Measurements from ENCODE around the gene STUM. TPM values are rescaled to one million over a fixed set of nuclear protein-coding genes. Genes with fewer than 3 reads are reported as not detected.

Gene STUM
- total RNA-seq, 5 donors from 2014 or later (not counting 1 experiment from before 2014, with no cell fraction given) = 0.10 TPM; not detected in 4

DNA sequence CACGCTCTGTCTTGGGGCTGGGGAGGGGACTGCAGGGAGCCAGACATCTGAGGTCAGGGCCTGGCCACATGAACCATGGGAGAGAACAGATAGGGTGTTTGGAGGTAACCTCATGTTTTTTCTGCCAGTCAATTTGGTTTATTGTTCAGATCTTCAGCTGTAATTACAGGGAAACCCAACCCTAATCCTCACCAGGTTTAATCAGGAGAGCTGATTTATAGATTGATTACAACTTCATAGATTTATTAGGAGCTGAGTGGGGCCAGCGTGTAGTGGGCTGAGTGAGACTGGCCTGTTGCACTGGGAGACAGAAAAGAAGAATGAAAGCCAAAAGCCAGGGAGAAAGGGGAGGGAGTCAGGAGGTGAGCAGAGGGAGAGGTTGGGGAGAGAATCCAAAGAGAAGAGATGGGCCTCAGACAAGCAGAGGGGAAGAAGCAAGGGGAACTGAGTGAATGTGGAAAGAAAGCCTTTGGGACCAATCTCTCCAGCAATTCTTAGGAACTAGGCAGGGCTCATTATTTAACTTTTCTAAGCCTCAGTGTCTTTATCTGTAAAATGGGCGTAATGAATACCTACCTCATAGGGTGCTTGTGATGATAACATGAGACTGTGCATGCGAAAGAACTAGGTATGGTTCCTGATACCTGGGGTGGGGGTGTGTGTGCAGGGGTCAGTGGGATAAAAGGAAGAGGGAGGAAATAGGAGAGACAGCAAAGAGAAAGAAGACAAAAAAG, 17.0 kb upstream of the STUM start:
- H3K27ac Mint-ChIP-seq = no peak overlapping the region
- H3K4me3 ChIP-seq (ENCODE audit: control insufficient read depth in 1 of 2, extremely low read depth in 1 of 2, low read length in 1 of 2) = no peak overlapping the region
- DNase-seq (no peak), ATAC-seq (replicated peaks in 1 of 4) (no peak)
- no peaks in the 10 kb centered on the region for H3K36me3 Mint-ChIP-seq
- ChIA-PET CTCF (no interaction called here), POLR2A (interaction anchor here in 1 of 2 donors (0.8 kb wide), 1 partner anchor 916 kb away, joined by 3 read pairs; no protein-coding TSS in a partner anchor)
- peaks cover 0 to 17% of the 10 kb centered on the region in 2 donors for H3K27me3 Mint-ChIP-seq
- no peaks in the 10 kb centered on the region for H3K36me3 ChIP-seq (ENCODE audit: control insufficient read depth in 2 of 2, extremely low read depth in 1 of 2, insufficient read depth in 1 of 2, low read length in 1 of 2)
- WGBS (ENCODE audit: insufficient coverage) = 85% methylated on average over 2 of the region's 4 CpGs
- no peaks in the 10 kb centered on the region for H3K4me1 Mint-ChIP-seq
- H3K27me3 ChIP-seq (replicated peaks in 1 of 2; ENCODE audit: control insufficient read depth in 2 of 2, extremely low read depth in 1 of 2, insufficient read depth in 2 of 2, low read length in 1 of 2) = peaks cover 0 to 25% of the 10 kb centered on the region in 2 experiments
- no peaks in the 10 kb centered on the region for H3K9me3 ChIP-seq
- H3K27ac ChIP-seq (ENCODE audit: low read length) = no peak overlapping the region
- H3K9me3 Mint-ChIP-seq = no peaks in the 10 kb centered on the region
- no peaks in the 10 kb centered on the region for H3K4me1 ChIP-seq (ENCODE audit: control insufficient read depth in 1 of 2, extremely low read depth in 1 of 2, insufficient read depth in 2 of 2, low read length in 2 of 2)
- no peak overlapping the region for H3K4me3 Mint-ChIP-seq

DNA sequence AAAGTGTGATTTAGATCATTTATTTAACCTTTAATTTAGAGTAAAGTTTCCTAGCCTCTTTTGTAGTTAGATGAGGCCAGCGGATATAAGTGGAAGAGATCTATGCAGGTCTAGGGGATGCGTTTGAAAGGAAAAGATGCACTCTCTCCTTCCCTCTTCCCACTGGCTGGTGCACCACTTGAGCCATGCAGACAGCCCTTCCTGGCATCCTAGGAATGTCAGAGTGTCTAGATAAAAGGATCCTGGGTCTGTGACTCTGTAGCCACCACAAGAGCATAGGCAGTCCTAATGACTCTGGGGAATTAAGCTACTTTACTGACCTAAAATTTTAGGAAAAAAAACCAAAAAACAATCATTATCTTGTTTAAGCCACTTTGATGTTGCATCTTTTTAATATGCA, 16.0 kb upstream of the STUM start:
- H3K27ac Mint-ChIP-seq = no peak overlapping the region
- H3K4me1 Mint-ChIP-seq = no peaks in the 10 kb centered on the region
- Histone ChIP-seq H3K36me3 (ENCODE audit: control insufficient read depth in 2 of 2, extremely low read depth in 1 of 2, insufficient read depth in 1 of 2, low read length in 1 of 2) (no peaks in the 10 kb centered on the region), H3K27ac (ENCODE audit: low read length) (no peak overlapping the region), H3K4me3 (ENCODE audit: control insufficient read depth in 1 of 2, extremely low read depth in 1 of 2, low read length in 1 of 2) (no peak overlapping the region), H3K9me3 (no peaks in the 10 kb centered on the region), H3K4me1 (ENCODE audit: control insufficient read depth in 1 of 2, extremely low read depth in 1 of 2, insufficient read depth in 2 of 2, low read length in 2 of 2) (no peaks in the 10 kb centered on the region), H3K27me3 (replicated peaks in 1 of 2; ENCODE audit: control insufficient read depth in 2 of 2, extremely low read depth in 1 of 2, insufficient read depth in 2 of 2, low read length in 1 of 2) (peaks cover 0 to 18% of the 10 kb centered on the region in 2 experiments)
- H3K27me3 Mint-ChIP-seq = peaks cover 0 to 17% of the 10 kb centered on the region in 2 donors
- H3K9me3 Mint-ChIP-seq = no peaks in the 10 kb centered on the region
- no peak for ATAC-seq (replicated peaks in 1 of 4)
- POLR2A ChIA-PET = no interaction called here
- H3K36me3 Mint-ChIP-seq = no peaks in the 10 kb centered on the region
- H3K4me3 Mint-ChIP-seq = no peak overlapping the region
- WGBS (ENCODE audit: insufficient coverage) = no CpG with 5 or more reads among the region's 2 CpGs
- CTCF ChIA-PET = no interaction called here
- DNase-seq = no peak

DNA sequence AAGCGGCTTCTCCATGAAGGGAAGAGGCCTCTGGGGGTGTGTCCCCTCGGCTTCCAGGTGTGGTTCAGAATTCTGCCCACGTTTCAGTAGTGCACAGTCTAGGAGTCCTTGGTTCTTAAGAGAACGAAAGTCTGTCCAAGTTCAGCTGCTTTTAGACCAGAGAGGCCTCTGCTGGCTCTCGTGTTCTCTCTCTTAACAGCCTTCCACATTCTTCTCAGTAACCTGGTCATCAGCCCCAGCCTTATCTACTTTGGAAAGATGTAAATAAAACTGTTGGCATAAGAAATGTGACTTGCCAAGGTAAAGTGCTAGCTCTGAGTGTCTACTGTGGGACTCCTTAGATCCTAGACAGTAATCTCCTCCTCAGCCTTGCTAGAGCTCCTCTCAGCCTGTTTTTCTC, 15.3 kb upstream of the STUM start:
- ChIA-PET POLR2A (no interaction called here), CTCF (no interaction called here)
- Histone ChIP-seq H3K36me3 (ENCODE audit: control insufficient read depth in 2 of 2, extremely low read depth in 1 of 2, insufficient read depth in 1 of 2, low read length in 1 of 2) (no peaks in the 10 kb centered on the region), H3K9me3 (no peaks in the 10 kb centered on the region), H3K27ac (ENCODE audit: low read length) (no peak overlapping the region), H3K4me3 (ENCODE audit: control insufficient read depth in 1 of 2, extremely low read depth in 1 of 2, low read length in 1 of 2) (no peak overlapping the region), H3K4me1 (ENCODE audit: control insufficient read depth in 1 of 2, extremely low read depth in 1 of 2, insufficient read depth in 2 of 2, low read length in 2 of 2) (no peaks in the 10 kb centered on the region), H3K27me3 (replicated peaks in 1 of 2; ENCODE audit: control insufficient read depth in 2 of 2, extremely low read depth in 1 of 2, insufficient read depth in 2 of 2, low read length in 1 of 2) (peaks cover 0 to 11% of the 10 kb centered on the region in 2 experiments)
- H3K4me3 Mint-ChIP-seq = no peak overlapping the region
- H3K36me3 Mint-ChIP-seq = no peaks in the 10 kb centered on the region
- 50% methylated on average over 2 of the region's 5 CpGs for WGBS (ENCODE audit: insufficient coverage)
- H3K27ac Mint-ChIP-seq = no peak overlapping the region
- H3K9me3 Mint-ChIP-seq = no peaks in the 10 kb centered on the region
- DNase-seq (no peak), ATAC-seq (replicated peaks in 1 of 4) (no peak)
- no peaks in the 10 kb centered on the region for H3K4me1 Mint-ChIP-seq
- H3K27me3 Mint-ChIP-seq = peaks cover 0 to 17% of the 10 kb centered on the region in 2 donors

DNA sequence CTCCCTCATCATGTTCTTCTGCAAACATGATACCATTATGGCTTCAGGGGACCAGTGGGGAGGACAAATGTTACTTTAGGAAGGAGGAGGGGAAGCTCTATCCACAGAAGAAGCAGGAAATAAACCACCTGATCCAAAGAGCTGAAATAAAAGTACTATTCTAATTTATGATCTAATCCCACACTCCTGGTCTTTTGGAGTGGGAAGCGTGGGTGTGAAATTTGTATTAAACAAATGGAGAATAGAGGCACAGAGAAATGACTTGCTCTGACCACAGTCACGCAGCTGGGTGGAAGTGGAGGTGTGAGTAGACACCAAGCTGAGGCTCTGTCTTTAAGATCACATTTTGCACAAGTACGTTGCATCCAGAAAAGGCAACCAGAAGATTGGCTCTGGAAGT, 14.5 kb upstream of the STUM start:
- POLR2A ChIA-PET = no interaction called here
- CTCF ChIA-PET = interaction anchor here in 1 of 2 donors (0.6 kb wide), 1 partner anchor 14 kb away, joined by 6 read pairs; no protein-coding TSS in a partner anchor
- no peak for DNase-seq
- Histone ChIP-seq H3K9me3 (no peaks in the 10 kb centered on the region), H3K27ac (ENCODE audit: low read length) (no peak overlapping the region), H3K27me3 (replicated peaks in 1 of 2; ENCODE audit: control insufficient read depth in 2 of 2, extremely low read depth in 1 of 2, insufficient read depth in 2 of 2, low read length in 1 of 2) (peaks cover 0 to 6% of the 10 kb centered on the region in 2 experiments), H3K36me3 (ENCODE audit: control insufficient read depth in 2 of 2, extremely low read depth in 1 of 2, insufficient read depth in 1 of 2, low read length in 1 of 2) (no peaks in the 10 kb centered on the region), H3K4me3 (ENCODE audit: control insufficient read depth in 1 of 2, extremely low read depth in 1 of 2, low read length in 1 of 2) (no peak overlapping the region), H3K4me1 (ENCODE audit: control insufficient read depth in 1 of 2, extremely low read depth in 1 of 2, insufficient read depth in 2 of 2, low read length in 2 of 2) (no peaks in the 10 kb centered on the region)
- Mint-ChIP-seq H3K4me1 (no peaks in the 10 kb centered on the region), H3K27me3 (peaks cover 0 to 13% of the 10 kb centered on the region in 2 donors), H3K27ac (no peak overlapping the region), H3K9me3 (no peaks in the 10 kb centered on the region), H3K36me3 (no peaks in the 10 kb centered on the region), H3K4me3 (no peak overlapping the region)
- no peak for ATAC-seq (replicated peaks in 1 of 4)
- 92% methylated on average over 2 of the region's 3 CpGs for WGBS (ENCODE audit: insufficient coverage)

DNA sequence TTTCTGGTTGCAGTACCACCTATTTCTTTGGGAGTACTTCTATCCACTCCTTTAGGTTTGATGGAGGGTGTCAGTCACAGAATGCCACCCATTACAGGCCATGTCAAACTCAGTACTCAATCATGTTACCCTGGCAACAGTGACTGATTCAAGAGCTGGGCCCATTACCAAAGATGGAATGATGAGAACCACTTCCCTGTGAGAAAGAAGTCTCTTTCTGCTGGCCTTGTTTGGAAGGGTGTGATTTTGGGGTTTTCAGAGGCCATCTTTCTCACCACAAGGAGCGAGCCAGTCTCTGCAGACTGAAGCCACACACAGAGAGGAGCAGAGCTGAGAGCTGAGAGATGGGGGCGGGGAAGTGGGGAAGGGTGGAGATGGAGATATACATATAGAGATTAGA, 13.9 kb upstream of the STUM start:
- CTCF ChIA-PET = no interaction called here
- no peaks in the 10 kb centered on the region for H3K36me3 ChIP-seq (ENCODE audit: control insufficient read depth in 2 of 2, extremely low read depth in 1 of 2, insufficient read depth in 1 of 2, low read length in 1 of 2)
- H3K27me3 ChIP-seq (replicated peaks in 1 of 2; ENCODE audit: control insufficient read depth in 2 of 2, extremely low read depth in 1 of 2, insufficient read depth in 2 of 2, low read length in 1 of 2) = peaks cover 0 to 5% of the 10 kb centered on the region in 2 experiments
- H3K9me3 Mint-ChIP-seq = no peaks in the 10 kb centered on the region
- H3K27ac ChIP-seq (ENCODE audit: low read length) = no peak overlapping the region
- no peaks in the 10 kb centered on the region for H3K36me3 Mint-ChIP-seq
- H3K9me3 ChIP-seq = no peaks in the 10 kb centered on the region
- no peak for DNase-seq
- no peaks in the 10 kb centered on the region for H3K4me1 Mint-ChIP-seq
- no peak for ATAC-seq (replicated peaks in 1 of 4)
- POLR2A ChIA-PET = no interaction called here
- no peak overlapping the region for H3K27ac Mint-ChIP-seq
- H3K4me3 ChIP-seq (ENCODE audit: control insufficient read depth in 1 of 2, extremely low read depth in 1 of 2, low read length in 1 of 2) = no peak overlapping the region
- no peaks in the 10 kb centered on the region for H3K4me1 ChIP-seq (ENCODE audit: control insufficient read depth in 1 of 2, extremely low read depth in 1 of 2, insufficient read depth in 2 of 2, low read length in 2 of 2)
- H3K4me3 Mint-ChIP-seq = no peak overlapping the region
- H3K27me3 Mint-ChIP-seq = peaks cover 0 to 8% of the 10 kb centered on the region in 2 donors
- WGBS (ENCODE audit: insufficient coverage) = no CpG with 5 or more reads among the region's 2 CpGs

DNA sequence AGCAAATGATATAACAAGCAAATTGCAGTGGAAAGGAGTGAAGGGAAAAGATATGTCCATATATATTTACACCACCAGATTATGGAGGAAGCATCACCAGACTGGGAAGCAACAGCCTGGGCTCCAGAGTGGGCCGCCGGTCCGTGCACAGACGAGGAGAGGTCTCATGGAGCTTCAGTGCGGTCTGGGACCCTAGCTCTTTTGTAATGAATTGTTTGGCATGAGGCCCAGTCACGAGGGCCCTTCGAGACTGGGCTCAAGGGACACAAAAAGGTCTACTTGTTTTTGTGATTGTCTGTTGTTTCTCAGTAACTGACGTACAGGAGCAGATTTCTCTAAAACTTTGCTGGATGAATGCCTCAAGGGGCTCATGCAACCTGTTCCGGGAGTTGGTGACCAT, 12.9 kb upstream of the STUM start:
- CTCF ChIA-PET = interaction anchor here (0.6 kb wide), 2 partner anchors 13 to 44 kb away, joined by 3 to 4 read pairs; no protein-coding TSS in a partner anchor
- no peak for DNase-seq
- Histone ChIP-seq H3K9me3 (no peaks in the 10 kb centered on the region), H3K36me3 (ENCODE audit: control insufficient read depth in 2 of 2, extremely low read depth in 1 of 2, insufficient read depth in 1 of 2, low read length in 1 of 2) (no peaks in the 10 kb centered on the region), H3K27ac (ENCODE audit: low read length) (no peak overlapping the region), H3K4me3 (ENCODE audit: control insufficient read depth in 1 of 2, extremely low read depth in 1 of 2, low read length in 1 of 2) (no peak overlapping the region), H3K27me3 (replicated peaks in 1 of 2; ENCODE audit: control insufficient read depth in 2 of 2, extremely low read depth in 1 of 2, insufficient read depth in 2 of 2, low read length in 1 of 2) (no peaks in the 10 kb centered on the region), H3K4me1 (ENCODE audit: control insufficient read depth in 1 of 2, extremely low read depth in 1 of 2, insufficient read depth in 2 of 2, low read length in 2 of 2) (no peaks in the 10 kb centered on the region)
- no peaks in the 10 kb centered on the region for H3K4me1 Mint-ChIP-seq
- POLR2A ChIA-PET = no interaction called here
- H3K27me3 Mint-ChIP-seq = peaks cover 0 to 4% of the 10 kb centered on the region in 2 donors
- H3K4me3 Mint-ChIP-seq = no peak overlapping the region
- no peaks in the 10 kb centered on the region for H3K9me3 Mint-ChIP-seq
- no peaks in the 10 kb centered on the region for H3K36me3 Mint-ChIP-seq
- 95% methylated on average over 7 of the region's 9 CpGs for WGBS (ENCODE audit: insufficient coverage)
- no peak for ATAC-seq (replicated peaks in 1 of 4)
- H3K27ac Mint-ChIP-seq = no peak overlapping the region
